ENCODE results near the gene USP31.

USP31 gene

DNA sequence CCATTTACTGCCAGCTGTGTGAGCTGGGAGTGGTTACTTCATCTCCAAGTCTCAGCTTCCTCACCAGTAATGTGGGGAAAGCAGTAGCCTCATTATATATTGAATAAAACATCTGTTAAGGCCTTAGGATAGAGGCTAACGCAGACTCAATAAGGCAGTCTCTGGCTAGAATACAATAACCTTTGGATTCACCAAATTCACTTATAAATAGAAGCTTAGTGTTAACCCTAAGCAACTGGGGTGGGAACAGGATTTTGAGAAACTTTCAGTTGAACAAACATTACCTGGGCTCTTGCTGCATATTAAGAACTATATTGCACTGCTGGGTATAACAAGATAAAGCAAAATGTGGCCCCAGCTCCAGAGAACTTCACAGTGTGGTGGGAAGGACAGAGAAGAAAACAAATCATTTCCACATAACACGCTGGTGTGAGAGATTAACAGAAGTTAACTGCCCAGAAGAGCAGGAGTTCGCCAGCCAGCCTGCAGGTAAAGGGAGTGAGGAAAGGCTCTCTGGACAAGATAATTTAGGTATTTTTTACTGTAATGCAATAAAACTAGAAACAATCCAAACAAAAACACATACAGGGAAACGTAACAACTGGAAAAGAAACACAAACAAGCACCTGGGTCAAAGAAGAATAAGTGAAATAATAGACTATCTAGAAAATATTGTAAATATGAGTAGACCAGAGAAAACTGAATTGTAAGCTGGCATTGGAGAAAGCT, 57.0 kb downstream of the USP31 start:
- no peak for DNase-seq (ENCODE audit: low read depth)

DNA sequence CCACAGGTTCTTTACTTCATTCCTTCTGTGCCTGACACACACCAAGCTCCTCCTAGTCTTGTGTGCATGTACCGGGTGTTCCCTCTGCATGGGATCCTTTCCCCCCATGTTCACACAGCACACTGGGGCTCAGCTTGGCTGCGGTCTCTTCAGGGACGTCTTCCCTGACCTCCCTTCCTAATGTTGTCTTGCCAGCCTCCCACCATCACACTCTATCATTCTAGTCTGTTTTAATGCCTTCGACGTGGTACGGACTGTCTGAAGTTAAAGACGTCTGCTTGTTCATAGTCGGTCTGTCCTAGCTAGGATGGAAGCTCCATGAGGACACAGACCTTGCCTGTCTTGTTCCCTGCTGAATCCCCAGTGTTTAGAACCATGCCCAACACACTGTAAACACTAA, 60.1 kb downstream of the USP31 start:
- no peak for DNase-seq (ENCODE audit: low read depth)

DNA sequence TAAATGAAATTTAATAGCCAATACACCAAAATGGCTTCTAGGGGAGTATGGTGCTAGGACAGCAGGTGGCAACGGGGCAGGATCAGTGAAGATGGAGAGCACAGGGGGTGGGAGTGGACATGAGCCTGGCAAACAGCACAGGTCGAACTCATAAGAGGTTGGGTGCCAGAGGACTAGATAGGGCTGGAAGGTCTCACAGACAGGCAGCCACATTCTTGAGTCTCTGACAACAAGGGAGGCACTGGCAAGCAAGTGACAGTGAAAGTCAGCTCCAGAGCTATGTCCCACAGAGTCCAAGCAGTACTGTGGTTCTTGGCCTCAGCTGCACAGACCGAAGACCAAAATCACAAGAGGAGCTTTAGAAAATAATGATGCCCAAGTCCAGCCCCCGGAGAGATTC, 61.2 kb downstream of the USP31 start:
- DNase-seq (ENCODE audit: low read depth), result no peak

DNA sequence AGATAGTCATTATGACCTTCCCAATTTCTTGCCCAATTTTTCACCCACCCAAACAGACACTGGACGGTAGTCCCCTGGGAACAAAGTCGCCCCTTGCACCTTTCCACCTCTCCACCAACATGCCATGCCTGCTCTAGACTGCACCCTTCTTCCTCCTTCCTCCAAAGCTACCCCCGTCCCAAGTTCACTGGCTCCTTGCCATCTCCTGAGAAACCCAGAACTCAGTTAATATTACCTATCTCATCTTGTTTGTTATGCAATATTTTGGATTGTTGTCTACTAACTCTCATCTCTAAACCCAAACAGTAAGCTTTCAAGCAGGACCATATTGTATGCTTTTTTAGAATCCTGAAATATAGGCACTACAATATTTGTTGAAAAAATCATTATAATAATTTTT, 63.3 kb downstream of the USP31 start:
- DNase-seq (ENCODE audit: low read depth), result no peak

DNA sequence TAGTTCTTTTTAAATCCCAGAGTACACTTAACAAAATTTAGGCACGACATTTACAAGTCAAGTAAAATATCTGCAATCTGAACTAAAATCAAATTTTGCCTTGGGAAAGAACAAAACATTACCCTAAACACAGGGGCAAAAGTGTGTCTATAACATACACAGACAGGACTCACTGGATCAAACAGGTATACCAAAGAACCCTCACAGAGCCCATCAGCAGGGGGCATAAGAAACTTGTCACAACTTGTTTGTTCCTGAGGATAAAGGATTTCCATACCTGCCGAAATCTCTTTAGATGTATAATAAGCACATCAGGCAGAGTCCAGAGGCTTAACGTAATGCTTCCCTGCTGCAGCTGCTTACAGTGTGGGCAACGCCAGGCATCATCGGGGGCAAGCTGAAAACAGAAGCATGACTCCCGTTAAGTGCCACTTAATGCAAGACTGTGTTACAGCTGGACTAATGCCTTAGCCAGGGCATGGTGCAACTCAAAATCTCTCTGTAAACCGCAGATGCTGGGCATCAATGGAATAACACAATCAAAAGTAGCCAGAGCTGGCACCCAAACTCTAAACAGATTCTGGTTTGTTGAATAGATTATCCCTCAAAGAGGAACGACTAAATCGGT, 67.0 kb downstream of the USP31 start:
- no peak for DNase-seq (ENCODE audit: low read depth)

DNA sequence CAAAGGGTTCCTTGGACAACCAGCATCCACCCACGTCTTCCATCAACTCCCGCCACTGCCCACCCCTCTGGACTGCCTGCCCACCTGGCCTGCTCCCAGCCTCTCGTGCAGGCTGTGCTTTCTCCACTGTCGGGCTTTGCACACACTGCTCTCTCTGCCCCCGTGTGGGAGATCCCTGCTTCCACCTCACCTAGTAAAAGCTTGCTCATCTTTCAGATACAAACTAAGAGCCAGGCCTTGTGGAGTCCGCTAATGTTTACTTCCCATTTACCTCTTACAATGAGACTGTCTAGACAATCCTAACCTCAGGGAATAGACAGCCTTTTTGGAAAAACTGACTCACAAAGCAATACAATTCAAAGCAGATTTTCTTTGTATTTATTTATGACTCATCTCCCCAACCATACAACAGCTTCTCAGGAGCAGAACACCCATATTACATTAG, 67.6 kb downstream of the USP31 start:
- DNase-seq (ENCODE audit: low read depth), result no peak

DNA sequence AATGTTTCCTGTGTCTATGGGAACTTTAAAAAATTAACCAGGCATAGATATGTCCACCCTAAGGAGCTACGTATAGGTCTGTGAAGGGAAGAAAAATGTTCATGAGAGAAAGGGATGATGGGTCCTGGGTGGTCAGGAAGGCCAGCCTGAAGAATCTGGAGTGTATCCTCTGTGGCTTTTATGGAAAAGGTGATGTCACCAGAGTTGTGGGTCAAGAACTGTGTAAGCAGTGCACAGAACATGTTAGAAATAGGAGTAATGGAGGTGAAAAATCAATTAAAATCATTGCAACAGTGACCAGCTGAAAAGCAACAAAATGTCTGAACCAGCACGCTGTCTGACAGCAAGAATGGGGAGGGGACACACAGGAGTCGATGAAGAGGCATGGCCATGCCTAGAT, 68.5 kb downstream of the USP31 start:
- no peak for DNase-seq (ENCODE audit: low read depth)

DNA sequence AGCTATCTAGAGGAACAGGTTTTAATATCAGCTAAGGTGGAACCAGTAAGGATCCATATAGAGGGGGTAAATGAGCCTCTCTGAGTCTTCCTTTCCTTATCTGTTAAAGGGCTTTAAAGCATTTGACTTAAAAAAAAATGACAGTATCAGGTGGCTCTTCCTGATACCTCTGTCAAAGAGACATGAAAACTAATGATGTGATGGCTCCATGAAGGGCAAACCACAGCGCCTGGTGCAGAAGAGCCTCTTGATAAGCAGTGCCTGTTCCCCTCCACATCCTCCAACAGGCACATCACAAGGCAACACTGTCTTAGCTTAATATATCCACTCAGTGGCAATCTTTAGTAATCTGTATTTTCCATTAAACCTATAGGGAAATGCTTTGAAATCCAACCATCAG, 68.9 kb downstream of the USP31 start:
- no peak for DNase-seq (ENCODE audit: low read depth)

DNA sequence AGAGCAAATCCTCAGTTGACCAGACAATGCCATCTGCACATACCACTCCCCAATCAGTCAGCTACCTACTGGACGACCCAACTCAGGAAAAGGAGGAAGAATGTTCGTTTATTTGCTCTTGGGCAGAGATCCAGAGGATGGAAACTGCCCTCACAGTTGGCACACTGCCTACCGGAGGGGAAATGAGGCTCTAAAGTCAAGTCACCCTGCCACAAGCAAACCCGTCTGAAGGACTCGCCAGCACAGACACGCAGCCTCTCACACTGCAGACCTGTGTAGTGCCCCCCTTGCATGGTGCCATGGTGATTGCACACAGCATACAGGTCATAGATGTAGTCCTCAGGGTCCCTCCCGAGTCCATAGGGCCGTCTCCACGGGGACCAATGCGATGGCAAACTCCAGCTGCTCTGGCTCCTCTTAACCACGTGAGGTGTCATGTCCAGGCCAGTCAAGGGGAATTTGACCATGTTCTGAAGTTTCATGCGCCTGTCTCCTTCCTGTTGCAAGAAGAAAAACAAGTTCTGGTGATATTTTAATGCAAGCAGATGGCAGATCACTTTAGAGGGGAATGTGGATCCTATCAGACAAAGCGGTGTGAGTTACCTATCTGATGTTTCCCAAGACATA, 69.5 kb downstream of the USP31 start:
- DNase-seq (ENCODE audit: low read depth), result no peak

DNA sequence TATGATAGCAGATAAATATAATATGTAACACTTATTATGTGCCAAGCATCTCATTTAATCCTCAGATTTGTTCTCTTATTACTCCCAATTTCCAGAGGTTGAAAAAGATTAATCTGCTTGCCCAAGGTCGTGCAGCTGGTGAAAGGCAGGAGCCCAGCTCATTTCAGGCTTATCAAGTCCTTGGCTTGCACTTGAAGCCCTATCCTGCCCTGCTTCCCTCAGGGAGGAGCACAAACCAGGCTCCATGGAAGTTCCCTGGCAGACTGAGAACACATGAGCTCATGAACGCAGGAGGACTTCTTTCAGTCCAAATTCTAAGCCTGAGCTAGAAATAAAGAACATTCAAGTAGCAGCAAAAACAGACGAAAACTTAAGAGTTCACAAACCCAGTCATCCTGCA, 74.8 kb downstream of the USP31 start:
- DNase-seq (ENCODE audit: low read depth), result no peak

DNA sequence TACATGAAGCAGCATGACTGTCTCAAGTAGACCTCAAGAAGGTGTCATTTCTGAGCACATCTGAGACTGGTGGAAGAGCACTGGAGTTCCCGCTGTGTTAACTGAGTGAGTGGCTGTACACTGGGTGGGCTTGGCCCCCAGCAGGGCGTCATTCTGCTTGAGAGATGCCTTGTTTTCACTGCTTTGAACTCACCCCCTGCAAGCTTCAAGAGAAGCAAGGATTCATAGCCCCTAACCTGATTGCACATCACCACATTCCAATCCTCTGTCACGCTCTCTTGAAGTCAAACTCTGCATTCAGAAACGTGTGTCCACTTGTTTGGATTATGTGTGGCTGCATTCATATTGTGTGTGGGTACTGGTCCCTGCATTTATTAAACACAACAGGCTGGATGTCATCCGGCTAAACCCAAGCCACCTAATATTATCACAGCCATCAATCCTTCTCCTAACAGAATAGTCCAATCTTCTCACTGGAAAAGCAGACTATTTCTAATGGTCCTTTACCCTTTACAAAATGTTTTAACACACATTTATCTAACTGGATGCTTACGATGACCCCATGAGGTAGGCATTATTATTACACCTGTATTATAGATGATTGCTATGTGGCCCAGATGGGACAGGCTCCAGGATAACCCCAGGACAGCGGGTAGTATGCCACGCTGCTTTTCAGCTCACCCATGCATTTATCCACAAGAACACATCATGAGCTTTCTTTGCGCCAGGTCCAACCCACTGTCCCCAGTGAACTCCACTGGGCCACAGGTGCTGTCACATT, 76.3 kb downstream of the USP31 start:
- DNase-seq (ENCODE audit: low read depth), result no peak

DNA sequence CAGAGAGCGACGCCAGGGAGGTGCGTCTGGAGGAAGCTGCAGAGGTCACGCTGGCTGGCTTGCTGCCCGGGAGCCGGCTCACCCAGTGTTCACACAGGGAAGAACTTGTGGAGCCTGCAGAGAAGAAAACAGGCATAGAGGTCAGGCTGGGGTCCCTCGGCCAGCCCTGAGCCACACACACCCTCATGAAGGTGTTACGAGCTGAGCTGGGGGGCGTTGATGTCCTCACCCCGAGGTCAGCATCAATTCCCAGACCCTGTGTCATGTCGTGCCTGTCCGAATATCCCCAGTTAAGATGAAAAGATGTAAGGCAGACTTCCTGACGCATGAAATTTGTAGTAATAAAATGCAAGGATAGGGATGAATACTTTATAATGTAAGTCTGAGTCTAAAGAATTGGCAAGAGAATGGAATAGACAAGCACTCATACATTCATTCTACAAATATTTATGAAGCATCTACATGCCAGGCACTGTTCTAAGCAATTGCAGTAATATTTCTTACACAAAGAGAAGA, 77.1 kb downstream of the USP31 start:
- DNase-seq (ENCODE audit: low read depth), result no peak

DNA sequence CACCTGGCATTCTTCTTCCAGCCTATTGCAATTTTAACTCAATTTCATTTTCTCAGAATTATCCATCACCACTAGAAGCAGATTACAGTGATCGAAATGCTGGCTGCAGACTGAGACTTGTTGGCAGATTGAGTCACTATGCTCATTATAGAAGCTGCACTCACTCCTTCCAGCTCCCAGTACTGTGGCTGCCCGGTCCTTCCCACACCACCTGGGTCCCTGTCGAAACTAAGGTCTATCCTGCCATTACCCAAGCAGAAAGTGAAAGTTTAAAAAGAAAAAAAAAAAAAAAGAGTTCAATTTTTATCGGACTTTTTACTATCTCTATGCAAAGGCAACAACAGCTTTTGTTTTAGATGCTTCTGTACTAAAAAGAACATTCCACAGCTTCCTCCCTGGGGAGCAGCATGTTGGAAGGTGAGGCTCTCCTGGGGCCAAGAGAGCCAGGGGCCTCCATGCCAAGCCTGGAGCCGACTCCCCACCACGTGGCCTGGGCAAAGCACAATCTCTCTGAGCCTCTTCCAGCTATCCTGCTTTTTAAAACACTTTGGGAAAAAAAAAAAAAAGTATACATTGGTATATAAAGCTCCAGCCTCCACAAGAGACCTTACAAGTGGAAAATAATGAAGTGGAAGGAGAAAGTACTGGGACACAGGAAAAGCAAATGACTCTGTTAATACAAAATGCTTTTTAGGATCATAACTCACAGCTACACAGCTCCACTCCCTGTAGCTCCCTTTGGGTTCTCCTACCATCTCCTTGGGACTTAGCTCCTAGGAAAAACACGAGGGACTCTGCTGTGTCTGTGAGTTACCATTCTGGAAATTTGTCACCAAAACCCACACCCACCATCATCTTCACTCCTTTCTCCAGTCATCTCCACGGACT, 77.8 kb downstream of the USP31 start:
- no peak for DNase-seq (ENCODE audit: low read depth)

DNA sequence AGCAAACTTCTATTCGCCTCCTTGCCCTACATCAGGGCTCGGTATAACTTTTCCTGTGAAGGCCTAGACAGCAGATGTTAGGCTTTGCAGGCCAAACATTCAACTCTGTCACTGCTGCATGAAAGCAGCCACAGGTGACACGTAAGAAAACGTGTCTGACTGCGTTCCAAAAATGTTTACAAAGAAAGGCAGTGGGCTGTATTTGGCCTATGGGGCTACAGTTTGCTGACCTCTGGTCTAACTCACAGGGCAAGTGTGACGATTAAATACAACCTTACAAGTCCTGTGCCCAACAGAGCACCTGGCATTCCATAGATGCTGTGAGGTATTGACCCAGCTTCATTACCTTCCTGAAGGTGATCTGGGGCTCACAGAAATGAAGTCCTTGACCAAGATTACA, 79.4 kb downstream of the USP31 start:
- no peak for DNase-seq (ENCODE audit: low read depth)

DNA sequence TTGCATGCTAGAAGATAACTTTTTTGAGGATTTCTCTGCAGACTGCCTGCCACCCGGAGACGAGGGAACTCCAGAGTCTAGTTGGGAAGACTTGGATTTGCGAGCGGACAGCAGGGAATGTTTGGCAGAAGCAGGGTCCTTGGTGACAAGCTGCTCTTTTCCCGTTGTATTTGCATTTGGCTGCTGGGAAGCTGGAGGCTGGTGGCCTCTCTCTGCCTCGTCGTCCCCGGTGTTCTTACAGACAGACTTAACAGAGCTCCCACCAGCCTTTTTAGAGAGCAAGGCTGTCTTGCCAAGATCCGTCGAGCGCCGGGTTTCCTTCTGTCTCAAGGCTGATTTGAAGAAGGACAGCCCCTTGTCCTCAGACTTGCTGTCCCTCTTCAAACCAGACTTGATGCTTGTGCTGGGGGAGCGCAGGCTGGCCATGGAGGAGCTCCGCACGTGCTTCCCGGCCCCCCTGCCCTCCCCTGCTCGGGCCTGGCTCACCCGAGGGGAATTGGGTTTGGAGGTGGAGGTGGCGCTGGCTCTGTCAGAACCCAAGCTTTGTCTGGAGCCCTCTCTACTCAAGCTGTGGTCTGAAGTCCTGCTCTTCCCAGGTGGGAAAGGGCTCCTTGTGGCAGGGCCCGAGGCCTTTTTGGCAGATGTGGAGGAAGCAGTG, 81.0 kb downstream of the USP31 start:
- no peak for DNase-seq (ENCODE audit: low read depth)

DNA sequence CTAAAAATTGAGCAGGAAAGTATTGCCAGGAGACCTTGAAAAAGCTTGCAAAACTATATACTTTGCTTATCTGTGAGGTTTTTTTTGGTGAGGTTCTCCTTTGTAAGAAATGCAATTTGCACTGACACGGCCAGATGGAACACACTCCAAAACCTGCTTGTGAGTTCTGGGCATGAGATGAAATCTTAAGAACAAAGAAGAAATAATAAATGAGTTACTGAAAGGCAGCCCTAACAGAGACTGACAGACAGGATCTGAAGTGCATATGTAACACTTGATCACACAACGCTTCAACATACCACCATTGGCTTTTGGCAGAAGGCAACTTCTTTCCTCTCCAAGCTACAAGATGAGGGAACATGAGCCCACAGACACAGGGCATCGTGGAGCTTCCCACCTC, 82.6 kb downstream of the USP31 start:
- DNase-seq (ENCODE audit: low read depth), result no peak

DNA sequence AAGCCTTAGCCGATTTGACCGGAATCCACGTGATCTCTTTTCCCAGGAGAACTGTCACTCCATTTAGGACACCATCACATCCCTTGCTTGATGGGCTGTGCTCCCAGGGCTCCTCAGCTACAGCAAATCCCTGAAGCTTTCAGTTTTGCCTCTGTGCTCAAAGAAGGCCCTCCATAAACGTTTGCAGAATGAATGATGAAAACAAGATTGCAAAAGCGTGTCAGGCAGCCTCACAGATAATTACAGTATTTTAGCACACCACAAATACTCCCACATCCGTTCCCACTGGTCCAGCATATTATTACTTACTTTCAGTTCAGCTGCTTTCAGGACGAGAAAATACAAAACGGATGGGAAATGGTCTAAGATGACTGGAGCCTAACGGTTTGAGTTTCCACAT, 84.6 kb downstream of the USP31 start:
- DNase-seq (ENCODE audit: low read depth), result no peak

DNA sequence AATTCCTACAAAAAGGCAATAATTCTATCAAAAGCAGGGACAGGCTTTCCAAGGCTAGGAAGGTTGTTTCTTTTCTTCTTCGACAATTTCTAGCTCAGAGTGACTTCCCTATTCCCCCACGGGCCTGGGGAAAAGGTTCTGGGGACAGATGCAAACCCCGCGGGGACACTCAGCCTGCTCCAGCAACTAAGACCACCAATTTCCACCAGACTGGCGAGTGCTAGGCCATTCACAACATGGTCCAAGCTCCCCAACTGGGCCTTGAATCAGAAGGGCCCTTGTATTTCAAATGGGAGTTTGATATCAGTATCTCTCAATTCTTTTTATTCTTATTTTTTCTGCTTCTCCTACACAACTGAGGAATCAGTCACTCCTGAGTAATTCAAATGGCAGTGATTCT, 86.7 kb downstream of the USP31 start:
- no peak for DNase-seq (ENCODE audit: low read depth)

DNA sequence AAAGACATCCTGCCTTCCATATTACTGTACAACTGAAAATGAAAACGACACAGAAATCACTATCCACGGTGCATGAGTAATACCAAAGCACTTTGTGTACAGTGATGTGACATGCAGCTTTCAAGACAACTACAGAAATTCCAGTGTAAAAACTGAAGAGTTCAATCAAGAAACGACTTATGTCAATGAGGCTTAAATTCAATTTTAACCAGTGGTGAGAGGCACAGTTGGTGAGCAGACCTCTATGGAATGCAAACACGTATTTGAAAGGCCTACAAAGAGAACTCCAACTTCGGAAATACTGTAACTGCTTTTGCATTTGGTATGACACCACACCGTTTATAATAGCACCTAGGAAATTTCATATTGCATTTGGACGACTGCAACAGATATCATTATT, 87.6 kb downstream of the USP31 start:
- DNase-seq (ENCODE audit: low read depth), result no peak

DNA sequence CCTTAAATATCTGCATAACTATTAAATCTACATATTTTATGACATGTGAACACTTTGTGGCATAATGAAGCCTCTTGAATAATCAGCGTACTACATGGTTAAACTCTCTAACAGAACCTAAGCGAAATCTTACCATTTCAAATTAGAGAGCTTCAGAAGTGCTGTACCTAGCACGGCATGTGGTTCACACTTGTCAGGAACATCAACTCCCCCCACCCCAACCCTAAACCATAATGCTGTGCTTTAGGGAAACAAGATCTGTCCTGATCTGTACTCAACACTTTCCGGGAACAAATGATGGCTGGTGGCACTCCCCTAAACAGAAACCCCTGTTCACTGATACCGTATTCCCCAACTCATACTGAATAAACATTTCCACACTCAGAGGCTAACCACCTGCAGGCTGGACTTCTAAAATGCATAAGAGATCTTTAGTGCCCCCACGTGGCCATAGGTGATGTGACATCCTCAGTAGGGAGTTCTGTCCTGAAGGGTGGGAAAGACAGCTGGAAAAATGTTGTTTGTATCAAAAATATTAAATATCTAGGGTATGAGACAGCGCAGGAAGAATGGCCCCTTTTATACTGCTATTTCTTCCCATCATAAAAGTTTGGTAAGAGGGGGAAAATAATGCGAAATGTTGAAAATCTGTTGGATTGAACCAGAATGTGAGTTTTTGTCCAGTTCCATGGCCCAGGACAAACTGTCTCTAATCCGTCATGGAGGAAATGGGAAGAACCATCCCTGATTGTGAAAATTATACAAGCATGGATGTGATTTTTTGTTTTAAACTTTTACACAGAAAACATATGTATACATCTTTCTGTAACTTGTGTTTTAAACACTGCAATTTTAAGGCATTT, 88.6 kb downstream of the USP31 start:
- DNase-seq (ENCODE audit: low read depth), result peak; percentile 30
